ENCODE results near the gene DOLK.

DNA sequence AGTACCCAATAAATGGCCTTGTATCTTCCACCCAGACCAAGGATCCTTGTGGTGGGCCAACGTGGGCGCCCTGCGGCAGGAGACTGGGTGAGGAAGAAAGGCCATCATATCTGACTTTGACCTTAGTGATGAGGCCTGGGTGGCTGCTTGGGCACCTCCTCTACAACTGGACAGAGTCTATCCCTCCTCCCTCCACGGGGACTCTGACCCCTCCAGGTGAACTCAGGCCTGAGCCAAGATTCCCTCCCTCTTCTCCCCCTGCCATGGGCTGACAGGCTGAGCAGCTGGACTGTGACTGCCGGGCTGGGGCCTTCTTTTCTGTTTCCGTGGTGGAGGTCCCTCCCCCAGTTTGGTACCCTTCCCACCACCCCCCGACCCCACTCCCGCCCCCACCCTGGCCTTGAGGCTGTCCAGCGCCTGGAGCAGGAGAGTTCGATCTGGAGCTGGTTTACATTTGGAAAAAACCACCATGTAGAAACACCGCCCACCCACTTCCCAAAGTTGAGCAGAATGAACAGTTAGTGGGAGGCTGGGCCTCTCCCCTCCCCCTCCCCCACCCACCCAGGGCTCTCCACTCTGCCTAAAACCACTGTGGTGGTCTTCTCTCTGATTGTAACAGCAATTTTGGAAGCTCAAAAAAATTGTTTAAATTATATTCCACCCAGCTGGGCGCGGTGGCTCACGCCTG lies 27.9 kb downstream of the DOLK start:
- TF ChIP-seq, protein P1, sequence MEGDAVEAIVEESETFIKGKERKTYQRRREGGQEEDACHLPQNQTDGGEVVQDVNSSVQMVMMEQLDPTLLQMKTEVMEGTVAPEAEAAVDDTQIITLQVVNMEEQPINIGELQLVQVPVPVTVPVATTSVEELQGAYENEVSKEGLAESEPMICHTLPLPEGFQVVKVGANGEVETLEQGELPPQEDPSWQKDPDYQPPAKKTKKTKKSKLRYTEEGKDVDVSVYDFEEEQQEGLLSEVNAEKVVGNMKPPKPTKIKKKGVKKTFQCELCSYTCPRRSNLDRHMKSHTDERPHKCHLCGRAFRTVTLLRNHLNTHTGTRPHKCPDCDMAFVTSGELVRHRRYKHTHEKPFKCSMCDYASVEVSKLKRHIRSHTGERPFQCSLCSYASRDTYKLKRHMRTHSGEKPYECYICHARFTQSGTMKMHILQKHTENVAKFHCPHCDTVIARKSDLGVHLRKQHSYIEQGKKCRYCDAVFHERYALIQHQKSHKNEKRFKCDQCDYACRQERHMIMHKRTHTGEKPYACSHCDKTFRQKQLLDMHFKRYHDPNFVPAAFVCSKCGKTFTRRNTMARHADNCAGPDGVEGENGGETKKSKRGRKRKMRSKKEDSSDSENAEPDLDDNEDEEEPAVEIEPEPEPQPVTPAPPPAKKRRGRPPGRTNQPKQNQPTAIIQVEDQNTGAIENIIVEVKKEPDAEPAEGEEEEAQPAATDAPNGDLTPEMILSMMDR (IDR thresholded peaks at IDR 0.05; ENCODE audit: borderline replicate concordance, extremely low read depth, low read length, poor library complexity, severe bottlenecking) = no peak
- TF ChIP-seq EZH2 (IDR thresholded peaks at IDR 0.05; ENCODE audit: borderline replicate concordance, low read depth, low read length, severe bottlenecking) = no peak
